ENCODE data around the gene AGBL4.
A peak's percentile ranks its signal among the peaks of the same experiment; 100 is the strongest.

The AGBL4 gene

DNA sequence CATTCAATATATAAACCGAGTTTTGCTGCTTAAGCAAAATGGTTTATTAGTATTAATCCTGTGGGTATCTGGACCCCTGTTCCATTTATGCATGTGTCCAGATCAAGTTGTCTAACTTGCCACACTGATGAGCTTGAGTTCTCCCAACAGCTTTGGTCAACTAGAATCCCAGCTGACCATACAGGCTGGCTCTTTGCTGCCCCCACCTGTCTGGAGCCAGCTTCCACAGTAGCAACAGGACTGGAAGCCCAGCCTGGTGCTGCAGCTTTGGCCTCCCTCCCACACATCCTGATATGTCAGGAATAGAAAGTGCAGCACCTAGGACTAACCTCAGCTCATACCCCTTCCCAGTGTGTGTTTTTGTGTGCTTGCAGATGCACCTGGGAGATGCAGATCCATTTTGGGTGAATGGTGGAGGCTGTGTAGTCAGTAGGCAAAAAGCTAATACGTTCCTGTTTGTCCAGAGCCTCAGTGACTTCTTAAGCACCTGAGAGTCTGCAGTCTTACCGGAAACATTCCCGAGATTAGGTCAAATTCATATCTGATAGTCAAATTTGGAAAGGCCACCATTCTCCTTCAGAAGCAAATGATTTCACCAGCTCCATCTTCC is 1206.1 kb downstream of the AGBL4 start:
- TF ChIP-seq, protein P1, sequence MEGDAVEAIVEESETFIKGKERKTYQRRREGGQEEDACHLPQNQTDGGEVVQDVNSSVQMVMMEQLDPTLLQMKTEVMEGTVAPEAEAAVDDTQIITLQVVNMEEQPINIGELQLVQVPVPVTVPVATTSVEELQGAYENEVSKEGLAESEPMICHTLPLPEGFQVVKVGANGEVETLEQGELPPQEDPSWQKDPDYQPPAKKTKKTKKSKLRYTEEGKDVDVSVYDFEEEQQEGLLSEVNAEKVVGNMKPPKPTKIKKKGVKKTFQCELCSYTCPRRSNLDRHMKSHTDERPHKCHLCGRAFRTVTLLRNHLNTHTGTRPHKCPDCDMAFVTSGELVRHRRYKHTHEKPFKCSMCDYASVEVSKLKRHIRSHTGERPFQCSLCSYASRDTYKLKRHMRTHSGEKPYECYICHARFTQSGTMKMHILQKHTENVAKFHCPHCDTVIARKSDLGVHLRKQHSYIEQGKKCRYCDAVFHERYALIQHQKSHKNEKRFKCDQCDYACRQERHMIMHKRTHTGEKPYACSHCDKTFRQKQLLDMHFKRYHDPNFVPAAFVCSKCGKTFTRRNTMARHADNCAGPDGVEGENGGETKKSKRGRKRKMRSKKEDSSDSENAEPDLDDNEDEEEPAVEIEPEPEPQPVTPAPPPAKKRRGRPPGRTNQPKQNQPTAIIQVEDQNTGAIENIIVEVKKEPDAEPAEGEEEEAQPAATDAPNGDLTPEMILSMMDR (conservative IDR thresholded peaks at IDR 0.05), result peak; percentile 93
- no peak overlapping the region for H3K27ac ChIP-seq

DNA sequence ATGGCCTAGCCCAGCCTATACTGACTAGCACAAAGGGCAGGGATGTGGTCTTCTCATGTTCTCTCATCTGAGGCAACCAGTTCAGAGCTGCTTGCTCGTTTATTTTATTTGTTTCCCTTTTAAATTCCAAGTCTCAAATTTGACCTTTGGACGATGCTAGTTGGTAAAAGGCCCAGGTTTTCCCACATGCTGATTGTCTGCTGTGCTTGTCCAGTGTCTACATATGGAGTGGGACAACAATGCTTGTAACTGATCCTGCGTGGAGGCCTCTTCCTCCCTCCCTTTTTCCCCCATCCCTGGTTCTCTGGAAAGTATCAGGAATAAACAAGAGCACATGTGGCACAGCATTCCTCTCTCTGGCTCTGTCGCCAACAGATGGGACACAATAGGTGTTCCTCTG is 1213.0 kb downstream of the AGBL4 start:
- H3K27ac ChIP-seq, result no peak overlapping the region
- TF ChIP-seq, protein P1 (conservative IDR thresholded peaks at IDR 0.05), result no peak

DNA sequence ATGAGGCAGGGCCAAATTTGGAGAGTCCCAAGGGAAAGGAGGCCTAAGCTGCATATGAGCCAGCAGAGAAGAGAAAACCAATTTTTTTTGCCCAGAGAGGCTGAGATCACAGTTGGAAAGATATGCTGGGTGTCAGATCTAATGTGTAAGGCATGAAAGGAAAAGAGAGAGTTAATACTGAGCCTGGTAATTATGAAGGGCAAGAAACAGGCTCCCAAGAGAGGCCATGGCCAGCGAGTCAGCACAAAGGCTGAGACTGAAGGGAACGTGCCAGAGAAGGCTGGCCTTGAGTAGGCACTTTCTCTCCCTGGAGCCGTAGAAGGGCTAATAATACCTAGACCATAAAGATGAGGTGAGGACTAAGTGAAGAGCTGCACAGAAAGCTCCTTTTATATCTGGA is 1215.3 kb downstream of the AGBL4 start:
- no peak overlapping the region for H3K27ac ChIP-seq
- TF ChIP-seq, protein P1 (conservative IDR thresholded peaks at IDR 0.05), result no peak

DNA sequence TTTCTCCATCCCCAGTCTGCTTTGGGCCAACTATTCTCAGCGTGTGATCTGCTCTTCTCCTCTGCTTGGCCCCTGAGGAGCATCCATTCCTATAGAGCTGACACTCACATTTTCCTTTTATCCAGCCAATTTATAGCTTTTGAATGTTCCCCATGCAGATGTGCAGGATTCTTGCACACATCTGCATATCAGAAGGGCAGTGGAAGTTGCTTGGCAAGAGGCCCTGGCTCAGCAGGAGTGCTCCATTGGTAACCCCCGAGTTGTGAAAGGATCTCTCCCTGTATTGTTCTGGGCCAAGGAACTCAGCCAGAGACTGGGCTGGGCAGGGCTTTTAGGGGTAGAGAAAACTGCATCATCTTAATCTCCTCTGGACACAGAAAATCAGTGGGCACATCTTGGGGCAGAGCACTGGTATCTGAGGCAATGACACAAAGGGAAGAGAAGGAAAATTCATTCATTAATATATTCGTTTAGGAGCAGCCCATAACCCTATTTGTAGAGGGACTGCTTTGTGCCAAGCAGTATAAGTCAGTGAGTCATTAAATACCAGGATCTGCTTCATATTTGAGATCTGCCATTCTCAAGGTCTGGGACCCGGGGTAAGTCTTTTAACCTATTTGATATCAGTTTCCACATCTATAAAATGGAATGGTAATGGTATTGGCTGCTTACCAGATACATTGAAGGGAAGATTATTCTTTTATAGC is 1216.0 kb downstream of the AGBL4 start:
- TF ChIP-seq, protein P1 (conservative IDR thresholded peaks at IDR 0.05), result no peak

GRCh38 chr1:48803474-48803873 is 1220.3 kb downstream of the AGBL4 start:
- H3K27ac ChIP-seq, result no peak overlapping the region
- TF ChIP-seq, protein P1 (conservative IDR thresholded peaks at IDR 0.05), result no peak

More for the DNA sequence above, 1216.0 kb downstream of the AGBL4 start:
- no peak overlapping the region for H3K27ac ChIP-seq

GRCh38 chr1:48794816-48795215 is 1228.9 kb downstream of the AGBL4 start:
- no peak overlapping the region for H3K27ac ChIP-seq
- TF ChIP-seq, protein P1 (conservative IDR thresholded peaks at IDR 0.05), result no peak

DNA sequence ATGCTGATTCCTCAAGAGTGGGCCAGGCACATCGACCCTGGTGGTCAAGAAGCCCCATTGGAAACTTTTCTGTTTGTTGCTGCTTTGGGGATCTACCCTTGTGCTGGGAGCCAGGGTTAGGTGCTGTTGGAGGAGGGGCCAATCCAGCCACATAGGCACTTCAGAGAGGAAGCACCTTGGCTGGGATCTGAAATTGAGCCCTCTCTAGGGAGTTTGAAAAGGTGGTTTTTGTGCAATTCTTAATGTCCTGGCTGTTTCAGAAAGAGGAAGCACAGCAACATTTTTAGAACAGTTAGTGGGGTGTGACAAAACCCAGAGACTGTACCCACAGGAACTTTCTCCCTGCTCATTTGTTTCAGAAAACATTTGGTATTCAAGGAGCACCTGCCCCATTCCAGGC is 1229.9 kb downstream of the AGBL4 start:
- no peak overlapping the region for H3K27ac ChIP-seq

More for the DNA sequence above, 1229.9 kb downstream of the AGBL4 start:
- TF ChIP-seq, protein P1 (conservative IDR thresholded peaks at IDR 0.05), result no peak
